ENCODE measurements around the gene LSAMP.

Gene LSAMP

DNA sequence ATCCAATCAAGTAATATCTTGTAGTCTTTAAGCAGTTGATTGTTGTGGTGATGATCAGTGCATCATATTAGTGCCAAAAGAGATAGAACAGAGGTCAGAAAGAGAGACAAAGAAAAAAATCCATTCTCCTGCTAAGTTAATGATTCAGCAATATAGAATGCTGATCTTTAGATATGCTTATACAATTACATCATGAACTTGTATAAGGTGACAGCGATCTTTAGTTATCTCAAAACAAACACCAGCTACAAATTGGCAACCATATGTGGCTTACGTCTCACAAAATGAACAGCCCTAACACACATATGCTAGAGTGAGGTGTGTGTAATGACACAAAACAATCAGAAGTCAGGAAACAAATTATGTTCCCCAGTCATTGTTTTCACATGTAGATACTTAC, 12.5 kb downstream of the LSAMP start:
- no peak for DNase-seq (ENCODE audit: low read depth)

DNA sequence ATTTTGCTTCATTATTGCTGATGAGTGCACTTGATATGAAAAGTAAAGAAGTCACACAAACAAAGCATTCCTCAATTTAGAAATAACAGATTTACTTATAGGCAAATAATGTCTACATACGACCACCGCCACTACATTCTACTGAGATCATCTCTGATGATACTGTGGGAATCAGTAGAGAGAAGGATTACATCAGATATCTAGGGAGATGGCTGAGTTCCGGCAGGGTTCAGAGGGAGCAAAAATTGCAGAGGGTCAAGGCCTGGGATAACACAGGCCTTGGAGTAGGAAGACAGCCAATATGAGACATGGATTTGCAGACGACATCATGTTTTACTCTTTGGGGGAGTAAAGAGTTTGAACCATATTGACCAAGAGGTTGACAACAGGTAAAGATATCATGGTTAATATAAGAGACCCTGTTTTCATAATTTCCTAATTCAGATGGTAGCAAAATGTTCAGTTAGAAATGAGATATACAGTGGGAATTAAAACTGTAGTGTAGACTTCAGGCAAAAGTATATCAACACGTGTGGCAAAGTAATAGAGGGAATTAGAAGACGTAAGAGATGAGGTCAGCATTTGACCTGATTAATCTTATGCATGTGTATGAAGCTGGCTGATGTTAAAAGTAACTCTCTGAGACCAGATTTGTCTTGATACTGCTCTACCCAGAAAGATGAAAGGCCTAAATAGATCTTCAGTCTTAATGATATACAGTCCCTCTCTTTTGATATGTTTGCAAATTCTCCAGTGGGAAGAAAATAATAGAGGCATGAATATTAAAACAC, 15.6 kb downstream of the LSAMP start:
- DNase-seq (ENCODE audit: low read depth) = no peak

DNA sequence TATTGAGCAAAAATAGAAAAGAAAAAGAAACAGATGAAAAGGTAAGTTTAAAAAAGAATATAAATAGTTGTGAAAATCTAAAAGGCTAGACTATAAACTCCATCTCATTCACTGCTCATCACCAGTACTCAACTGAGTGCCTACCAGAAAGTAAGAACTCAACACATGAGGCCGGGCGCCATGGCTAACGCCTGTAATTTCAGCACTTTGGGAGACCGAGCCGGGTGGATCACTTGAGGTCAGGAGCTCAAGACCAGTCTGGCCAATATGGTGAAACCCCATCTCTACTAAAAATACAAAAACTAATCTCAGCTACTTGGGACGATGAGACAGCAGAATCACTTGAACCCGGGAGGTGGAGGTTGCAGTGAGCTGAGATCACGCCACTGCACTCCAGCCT, 19.3 kb downstream of the LSAMP start:
- DNase-seq (ENCODE audit: low read depth) = no peak

DNA sequence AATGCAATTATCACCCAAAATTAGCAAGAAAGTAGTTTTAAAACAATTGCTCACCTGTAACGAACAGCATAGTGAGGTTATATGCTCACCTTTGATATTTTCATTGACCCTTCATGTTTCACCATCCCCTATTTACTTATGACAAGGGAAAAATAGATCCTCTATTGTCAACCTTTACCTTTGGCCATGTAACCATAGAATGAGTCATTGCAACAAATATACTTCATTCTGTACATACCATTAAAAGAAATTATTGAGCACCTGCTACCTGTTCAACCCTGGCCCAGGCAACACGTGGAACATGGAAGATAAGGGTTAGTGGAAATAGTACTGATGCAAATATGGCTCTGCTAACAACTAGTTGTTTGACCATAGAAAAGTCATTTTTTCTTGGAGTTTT, 20.2 kb downstream of the LSAMP start:
- DNase-seq (ENCODE audit: low read depth) = no peak

DNA sequence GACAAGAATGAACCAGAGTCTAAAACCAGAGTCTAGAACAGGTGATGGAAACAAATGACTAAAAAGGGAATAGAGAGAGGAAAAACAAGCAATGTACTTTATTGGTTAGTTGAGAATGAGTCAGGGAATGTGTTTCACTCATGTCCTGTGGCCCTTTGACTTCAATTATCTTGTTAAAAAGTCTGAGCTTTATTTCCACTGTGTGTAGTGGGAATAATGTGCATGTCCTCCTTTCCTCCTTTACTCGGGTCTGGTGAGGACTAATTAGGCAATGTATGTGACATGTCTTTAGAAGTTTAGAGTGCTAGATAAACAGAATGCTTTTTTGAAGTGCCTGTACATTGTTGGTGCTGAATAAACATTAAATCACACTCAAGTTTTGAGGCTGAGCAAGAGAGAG, 21.3 kb downstream of the LSAMP start:
- no peak for DNase-seq (ENCODE audit: low read depth)

DNA sequence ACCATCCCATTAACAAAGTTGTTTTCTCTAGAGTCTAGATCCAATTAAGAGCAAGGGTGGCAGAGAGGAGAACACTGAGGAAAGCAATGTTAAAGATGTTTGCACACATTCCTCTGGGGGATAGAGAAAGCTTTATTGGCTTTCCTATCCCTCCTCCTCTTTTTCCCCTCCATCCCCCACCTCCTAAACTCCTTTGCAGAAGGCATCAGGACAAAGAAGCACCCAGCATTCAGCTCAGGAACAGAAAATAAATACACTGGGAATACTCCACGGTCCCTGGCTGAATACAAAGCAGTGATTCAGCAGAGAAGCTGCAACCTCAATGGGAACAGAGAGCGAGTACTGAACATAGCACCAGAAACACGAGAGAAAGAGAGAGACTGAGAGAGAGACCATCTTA, 21.9 kb downstream of the LSAMP start:
- DNase-seq (ENCODE audit: low read depth) = no peak

DNA sequence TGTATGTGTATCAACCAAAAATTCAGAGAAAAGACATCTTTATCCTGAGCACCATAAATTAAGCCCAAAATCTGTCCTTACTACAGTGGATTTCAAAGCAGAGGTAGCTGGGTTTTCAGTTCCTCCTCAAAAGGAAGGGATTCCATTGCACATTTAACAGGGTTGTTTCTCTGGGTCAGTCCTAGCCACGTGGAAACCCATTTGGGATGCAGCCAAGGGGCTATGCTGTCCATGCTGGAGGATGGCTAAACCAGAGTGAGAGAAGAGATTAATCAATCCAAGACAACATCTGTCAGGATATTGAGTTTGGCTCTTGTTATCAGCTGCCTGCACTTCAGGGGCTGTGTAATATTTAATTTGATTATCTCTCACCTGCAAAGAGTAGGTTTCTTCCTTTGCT, 28.1 kb downstream of the LSAMP start:
- DNase-seq (ENCODE audit: low read depth) = no peak

DNA sequence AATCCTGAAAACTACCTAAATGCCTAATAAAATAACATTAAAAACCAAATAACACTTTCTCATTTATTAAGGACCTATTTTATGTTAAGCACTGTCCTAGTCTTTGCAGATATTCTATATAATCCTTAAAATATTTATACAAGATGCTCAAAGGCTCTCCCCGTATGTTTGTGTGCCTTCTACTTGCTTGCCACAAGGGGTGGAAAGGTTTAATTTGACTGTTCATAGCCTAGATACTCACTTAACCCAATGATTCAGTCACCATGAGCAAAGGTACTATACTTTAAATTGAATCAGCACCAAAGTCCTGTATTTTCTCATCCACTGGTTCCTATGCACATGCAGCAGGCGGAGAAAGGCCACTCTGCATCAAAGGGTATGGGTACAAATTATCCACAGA, 32.0 kb downstream of the LSAMP start:
- DNase-seq (ENCODE audit: low read depth) = no peak

DNA sequence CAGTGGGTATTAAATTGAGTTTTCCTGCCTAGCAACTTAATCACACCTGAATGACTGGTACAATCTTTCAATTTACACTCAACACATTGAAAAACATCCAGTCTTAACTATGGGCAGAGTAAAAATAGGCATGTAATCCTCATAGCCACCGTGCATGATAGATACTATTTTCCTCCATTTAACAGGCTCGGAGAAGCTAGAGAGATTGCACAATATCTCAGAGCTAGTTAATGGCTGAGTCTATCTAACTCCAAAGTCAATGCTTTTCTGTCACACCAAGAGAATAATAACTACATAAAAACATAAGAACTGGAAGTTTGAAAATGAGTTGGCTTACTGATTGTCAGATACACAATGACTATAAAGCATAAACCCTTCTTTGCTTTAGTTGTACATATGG, 36.8 kb downstream of the LSAMP start:
- DNase-seq (ENCODE audit: low read depth) = no peak

DNA sequence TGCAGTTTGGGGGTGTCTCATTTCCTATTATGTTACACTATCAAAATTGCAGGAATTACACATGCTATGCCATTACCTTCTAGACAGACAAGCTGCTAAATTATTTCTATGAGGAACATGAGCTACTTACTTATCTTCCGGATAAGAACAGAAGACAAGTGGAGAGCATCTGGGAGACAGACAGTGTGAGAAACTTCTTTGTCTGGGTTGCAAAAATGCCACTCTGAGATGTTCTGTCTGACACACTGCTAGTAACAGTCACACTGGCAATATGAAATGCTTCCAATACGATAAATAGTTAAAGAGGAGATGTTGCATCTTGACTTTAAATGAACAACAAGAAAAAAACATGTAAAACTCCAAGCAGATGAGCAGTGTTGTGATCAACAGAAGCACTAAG, 40.1 kb downstream of the LSAMP start:
- no peak for DNase-seq (ENCODE audit: low read depth)

DNA sequence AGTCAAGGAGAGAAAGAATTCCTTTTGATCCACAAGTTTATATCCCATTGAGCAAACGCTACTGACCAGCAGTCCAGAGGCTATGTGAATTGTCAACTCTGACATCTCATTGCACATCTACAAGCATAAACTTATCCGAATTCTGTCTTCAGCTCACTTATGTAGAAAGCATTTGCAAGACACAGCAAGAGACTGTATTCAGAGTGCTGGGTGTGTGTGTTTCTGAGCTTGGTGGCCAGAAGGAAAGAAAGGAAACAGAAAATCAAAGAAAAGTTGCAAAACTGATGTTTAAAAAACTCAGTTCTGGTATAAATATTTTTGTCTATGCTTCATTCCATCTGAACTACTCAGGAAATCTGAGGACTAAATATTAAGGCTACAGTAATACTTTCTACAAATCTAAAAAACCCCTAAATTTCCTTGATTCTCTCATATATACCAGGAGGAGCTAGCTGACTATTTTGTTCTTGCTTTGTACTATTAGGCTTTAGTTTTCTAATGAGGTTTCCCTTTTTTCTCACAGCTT, 45.5 kb downstream of the LSAMP start:
- no peak for DNase-seq (ENCODE audit: low read depth)

DNA sequence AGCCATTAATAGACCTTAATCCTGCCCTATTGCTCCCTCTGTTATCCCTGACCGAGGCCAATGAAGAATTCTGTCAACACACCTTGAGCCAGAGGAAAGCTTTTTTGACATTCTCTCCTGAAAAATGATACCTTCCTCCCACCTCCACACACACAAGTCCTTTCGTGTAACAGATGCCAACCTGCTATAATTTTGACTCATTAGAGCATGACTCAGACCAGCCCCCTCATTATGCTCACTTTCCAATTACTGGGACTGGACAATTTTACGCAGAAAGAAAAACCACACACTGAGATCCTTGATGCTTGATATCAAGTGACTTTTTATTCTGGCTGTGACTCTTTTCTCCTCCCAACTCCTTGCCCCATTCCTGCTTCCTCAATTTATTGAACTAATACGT, 50.9 kb downstream of the LSAMP start:
- no peak for DNase-seq (ENCODE audit: low read depth)

DNA sequence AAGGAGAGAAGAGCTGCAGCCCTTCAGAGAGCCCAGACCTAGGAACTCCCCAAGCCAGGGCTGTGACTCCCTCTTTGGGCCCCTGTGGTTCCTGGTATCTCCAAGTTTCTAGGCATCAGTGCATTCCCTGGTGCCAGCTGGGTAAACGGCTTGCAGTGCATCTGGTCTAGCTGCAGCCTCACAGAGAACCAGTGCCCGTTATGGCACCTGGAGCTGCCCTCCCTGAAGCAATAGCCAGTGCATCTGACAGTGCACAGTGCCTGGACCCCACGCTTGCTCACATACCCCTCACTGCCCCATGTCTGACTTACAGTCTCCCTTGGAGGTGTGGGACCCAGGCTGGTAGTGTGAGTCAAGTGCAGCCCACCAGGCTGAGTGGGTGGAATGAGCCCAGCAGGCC, 52.1 kb downstream of the LSAMP start:
- DNase-seq (ENCODE audit: low read depth) = no peak

DNA sequence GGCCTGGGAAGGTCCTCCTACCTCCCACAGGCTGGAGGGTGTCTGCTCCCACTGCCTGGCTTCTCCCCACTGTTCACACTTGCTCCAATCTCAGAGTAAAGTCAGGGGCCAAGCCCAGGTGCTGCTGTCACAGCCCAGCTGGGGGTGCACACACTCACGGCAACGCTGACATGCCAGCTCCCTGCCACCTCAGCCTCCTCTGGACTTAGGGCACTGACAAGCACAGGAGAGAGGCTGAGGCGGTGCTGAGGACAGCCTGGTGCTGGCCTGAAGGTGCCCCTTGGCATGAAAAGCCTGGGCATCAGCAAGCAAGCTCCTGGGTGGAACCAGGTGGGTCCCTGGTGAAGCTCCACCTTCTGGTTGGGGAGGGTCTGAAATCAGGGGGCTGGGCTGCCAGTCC, 53.0 kb downstream of the LSAMP start:
- DNase-seq (ENCODE audit: low read depth) = no peak

DNA sequence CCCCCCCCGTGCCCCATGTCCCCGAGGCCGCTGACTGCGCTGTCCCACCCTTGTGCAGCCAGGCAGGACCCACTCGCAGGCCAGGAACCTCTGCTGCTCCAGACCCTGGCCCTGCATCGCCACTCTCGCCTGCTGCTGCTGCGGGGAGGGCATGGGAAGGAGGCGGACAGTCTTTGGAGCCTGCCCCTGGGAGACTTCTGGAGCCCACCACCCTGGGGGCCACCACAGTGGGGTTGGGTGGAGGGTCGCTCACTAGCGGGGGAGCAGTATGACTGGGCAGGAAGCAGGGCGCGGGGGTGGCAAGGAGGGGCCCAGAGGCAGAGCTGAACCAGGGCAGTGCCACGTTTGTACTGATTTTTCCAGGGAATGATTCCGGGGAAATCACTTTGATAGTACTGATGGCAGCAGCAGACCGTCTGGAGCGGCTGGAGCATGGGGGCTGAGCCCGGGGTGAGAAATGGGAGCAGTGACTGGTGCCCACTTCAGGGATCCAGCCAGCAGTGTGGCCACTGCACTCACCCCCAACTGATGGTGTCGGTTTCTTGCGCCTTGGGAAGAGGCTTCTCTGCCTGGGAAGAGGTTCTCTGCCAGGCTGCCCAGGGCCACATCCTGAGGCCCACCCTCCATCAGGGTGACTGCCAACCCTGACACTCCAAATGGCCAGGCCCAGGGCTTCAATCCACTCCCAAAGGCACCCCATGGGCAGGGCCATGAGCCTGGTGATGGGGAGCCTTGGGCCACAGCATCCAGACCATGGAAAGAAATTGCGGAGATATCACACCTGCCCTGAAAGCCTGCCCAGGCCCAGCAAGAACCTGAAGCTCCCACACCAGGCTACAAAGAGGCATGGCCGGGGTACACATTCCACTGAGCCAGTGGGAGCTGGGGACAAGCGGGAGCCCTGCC, 53.7 kb downstream of the LSAMP start:
- no peak for DNase-seq (ENCODE audit: low read depth)

DNA sequence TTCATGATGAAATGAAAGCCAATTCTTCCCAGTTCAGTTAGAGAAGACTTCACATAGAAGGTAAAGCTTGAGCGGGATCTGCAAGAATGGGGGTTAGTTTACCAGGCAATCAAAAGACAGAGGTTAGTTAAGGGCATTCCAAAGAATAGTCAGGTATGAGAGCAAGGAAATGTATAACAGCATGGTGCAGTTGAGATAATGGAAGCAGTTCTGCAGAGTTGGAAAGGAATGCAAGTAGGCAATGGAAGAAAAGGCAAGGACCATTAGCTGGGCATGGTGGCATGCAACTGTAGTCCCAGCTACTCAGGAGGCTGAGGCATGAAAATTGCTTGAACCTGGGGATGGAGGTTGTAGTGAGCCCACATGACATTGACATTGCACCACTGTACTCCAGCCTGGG, 55.0 kb downstream of the LSAMP start:
- DNase-seq (ENCODE audit: low read depth) = no peak

DNA sequence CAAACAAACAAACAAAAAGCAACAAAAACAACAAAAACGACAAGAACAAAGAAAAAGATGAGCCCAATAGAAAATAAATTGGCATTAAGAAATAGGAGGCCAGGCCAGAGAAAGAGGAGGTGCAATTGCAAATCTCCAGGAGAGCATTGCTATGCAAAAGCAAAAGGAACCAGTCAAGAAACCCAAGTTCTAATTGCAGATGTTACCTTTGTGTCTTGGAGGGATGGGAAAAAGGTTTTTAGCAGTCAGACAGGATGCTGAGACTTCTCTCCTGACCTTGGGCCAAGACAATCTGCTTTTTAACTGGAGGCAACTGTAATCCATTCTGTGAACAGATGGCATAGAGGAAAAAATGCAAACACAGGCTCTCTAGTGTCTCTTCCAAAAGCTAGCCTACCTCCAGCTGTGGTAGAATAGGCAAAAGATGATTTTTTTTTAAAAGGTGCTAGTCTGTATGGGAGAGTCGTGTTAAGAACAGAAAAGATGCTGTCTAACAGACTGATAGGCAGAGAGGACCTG, 56.4 kb downstream of the LSAMP start:
- DNase-seq (ENCODE audit: low read depth) = no peak

DNA sequence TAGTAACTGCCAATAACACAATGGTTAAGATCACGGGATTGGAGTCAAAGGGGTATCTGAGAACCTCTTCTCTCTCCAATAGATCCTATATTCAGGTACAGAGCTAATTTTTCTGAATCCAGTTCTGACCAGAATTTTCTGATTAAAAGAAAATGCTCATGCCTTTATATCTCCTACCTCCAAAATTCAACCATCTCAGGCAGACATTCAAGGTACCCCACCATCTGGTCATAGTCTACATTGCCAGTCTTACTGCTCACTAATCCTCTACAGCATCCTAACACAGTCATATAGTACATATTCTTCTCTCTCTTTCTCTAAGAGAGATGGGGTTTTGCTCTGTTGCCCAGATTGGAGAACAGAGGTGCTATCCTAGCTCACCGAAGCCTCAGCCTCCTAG, 59.1 kb downstream of the LSAMP start:
- DNase-seq (ENCODE audit: low read depth) = no peak

DNA sequence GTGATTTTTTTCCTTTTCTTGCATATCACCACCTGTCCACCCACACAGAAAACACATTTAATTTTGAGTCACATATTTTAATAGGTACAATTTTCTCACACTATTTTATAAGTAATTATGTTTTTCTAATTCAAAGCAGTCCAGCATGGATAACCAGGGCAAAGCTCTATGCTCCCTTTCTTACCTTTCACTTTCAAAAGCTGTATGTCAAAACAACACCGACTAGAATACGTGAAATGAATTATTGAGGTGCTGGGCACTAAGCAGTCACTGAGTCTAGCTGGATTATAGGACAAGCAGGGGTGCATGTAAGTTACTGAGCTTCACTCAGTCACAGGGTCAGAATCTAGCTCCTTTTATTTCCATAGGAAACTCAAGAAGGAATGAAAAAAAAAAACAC, 60.6 kb downstream of the LSAMP start:
- DNase-seq (ENCODE audit: low read depth) = no peak

DNA sequence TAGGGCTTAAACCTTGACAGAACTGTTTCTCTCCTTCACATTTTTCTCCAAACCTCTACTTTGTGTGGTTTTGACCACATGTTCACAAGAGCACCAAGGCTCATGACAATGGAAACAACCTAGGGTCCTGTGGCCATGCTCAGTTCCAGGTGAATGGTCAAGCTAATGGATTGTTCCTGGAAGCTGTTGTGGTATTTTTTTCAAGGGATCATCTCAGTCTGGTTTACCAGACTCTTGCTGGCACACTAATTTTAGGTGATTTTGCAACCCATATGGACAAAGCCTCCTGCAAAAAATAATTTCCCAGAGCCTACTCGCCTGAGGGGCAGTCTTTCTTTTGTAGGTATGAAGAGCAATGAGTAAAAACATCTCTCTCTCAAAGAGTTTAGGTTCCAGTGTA, 67.2 kb downstream of the LSAMP start:
- no peak for DNase-seq (ENCODE audit: low read depth)

DNA sequence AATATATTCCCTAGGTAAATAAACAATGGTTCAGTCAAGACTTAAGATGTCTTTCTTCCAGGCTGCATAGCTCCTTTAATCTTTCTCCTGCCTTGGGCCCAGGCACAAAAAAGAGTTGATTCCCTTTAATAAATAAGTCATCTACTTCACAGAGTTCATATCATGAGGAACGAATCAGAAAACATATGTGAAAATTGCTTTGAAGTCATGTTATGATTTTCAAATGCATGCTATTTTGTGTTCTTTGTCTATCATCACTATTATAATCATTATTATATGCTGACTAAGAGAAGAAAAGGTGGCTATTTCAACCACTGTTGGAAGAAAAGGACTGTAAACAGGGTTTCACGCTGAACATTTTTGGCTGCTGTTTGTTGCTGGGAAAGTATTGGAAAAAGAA, 70.4 kb downstream of the LSAMP start:
- no peak for DNase-seq (ENCODE audit: low read depth)

DNA sequence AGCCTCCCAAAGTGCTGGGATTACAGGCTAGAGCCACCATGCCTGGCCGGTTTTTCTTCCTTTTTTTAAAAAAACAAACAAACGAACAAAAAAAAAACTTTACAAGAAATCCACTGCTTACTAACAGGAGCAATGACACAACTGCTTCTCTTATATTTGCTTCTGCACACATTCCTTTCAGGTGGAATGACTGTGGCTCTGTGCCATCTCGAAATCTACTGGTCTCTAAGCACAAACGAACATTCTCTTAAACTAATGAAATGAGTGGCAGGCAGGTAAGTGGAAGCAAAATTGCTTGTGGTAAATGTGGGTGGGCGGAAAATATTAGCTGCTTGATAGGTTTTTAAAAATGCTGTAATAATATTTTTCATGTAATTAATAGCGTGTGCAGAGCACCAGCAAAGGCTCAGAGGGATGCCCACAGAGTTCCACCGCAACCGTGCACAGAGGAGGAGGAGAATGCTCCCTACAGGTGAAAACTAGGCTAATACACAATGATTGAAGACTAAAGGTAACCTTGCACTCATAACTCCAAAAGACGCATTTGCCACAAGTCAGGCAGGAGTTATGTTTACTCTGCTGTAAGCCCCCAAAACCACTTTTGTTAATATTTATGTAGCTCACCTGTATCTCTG, 77.4 kb downstream of the LSAMP start:
- no peak for DNase-seq (ENCODE audit: low read depth)
